ENCODE results near the gene TBC1D20.
"Not testable (repeated sequence)": the region's sequence is repeated elsewhere in the genome, so short reads cannot be mapped to it uniquely, and the experiment has no call there.

TBC1D20 gene

GRCh38 chr20:400128-400453 lies 62.2 kb downstream of the TBC1D20 start:
- no peak for DNase-seq

- DNase-seq: no peak
These were observed 63.1 kb downstream of the TBC1D20 start for GRCh38 chr20:399182-399707.

- DNase-seq: no peak
These were observed 64.7 kb downstream of the TBC1D20 start for GRCh38 chr20:397432-398237.

GRCh38 chr20:396619-397431 lies 65.5 kb downstream of the TBC1D20 start:
- no peak for DNase-seq

GRCh38 chr20:396252-396618 lies 66.1 kb downstream of the TBC1D20 start:
- no peak for DNase-seq

GRCh38 chr20:393296-393695 lies 69.0 kb downstream of the TBC1D20 start:
- DNase-seq: not testable (repeated sequence)

- DNase-seq: no peak
These were observed 71.2 kb downstream of the TBC1D20 start for GRCh38 chr20:391041-391711.

- no peak for DNase-seq
These were observed 73.1 kb downstream of the TBC1D20 start for GRCh38 chr20:389220-389619.

- no peak for DNase-seq
These were observed 74.0 kb downstream of the TBC1D20 start for GRCh38 chr20:388034-388994.

- no peak for DNase-seq
These were observed 74.8 kb downstream of the TBC1D20 start for GRCh38 chr20:387520-387919.

- not testable (repeated sequence) for DNase-seq
These were observed 75.7 kb downstream of the TBC1D20 start for GRCh38 chr20:386634-387033.
